Keratinocyte (primary cell): ENCODE results near the gene ELL. TPM values are rescaled to one million over a fixed set of nuclear protein-coding genes. Genes with fewer than 3 reads are reported as not detected.

Experiments used
- DNase-seq: peaks from one replicate; pipeline ENCODE4 v3.0.0-alpha.2; 2011; ENCODE audit warnings: low read depth, missing footprints, low spot score
- FAIRE-seq: peaks from 2 replicates; lab custom pipeline; 2011; peaks lifted over from hg19 to GRCh38; lab: Jason Lieb, UNC
- H2AFZ ChIP-seq: 2 replicates; pipeline ENCODE4 v1.6.0; 2012; ENCODE audit warnings: low read length, control low read depth, inconsistent platforms; ENCODE audit not compliant: control insufficient read depth
- H3K27ac ChIP-seq: 2 replicates; pipeline ENCODE4 v1.5.1; 2011; ENCODE audit warnings: low read length; ENCODE audit not compliant: control insufficient read depth, insufficient read depth
- H3K27me3 ChIP-seq: 3 replicates; pipeline ENCODE4 v1.6.0; 2011; ENCODE audit warnings: low read length; ENCODE audit not compliant: control insufficient read depth, insufficient read depth; ENCODE audit errors: extremely low read depth
- H3K36me3 ChIP-seq, 2 experiments: 2 replicates in 1 of 2; 3 replicates in 1 of 2; pipeline ENCODE4 v1.5.1; 2011; ENCODE audit warnings: low read length in 2 of 2, mild to moderate bottlenecking in 1 of 2; ENCODE audit not compliant: control insufficient read depth in 2 of 2, insufficient read depth in 2 of 2; ENCODE audit errors: extremely low read depth in 1 of 2
- H3K4me1 ChIP-seq: 3 replicates; pipeline ENCODE4 v1.5.1; 2011; ENCODE audit warnings: low read length; ENCODE audit not compliant: control insufficient read depth, insufficient read depth; ENCODE audit errors: extremely low read depth
- H3K4me2 ChIP-seq: 3 replicates; pipeline ENCODE4 v1.6.0; 2011; ENCODE audit warnings: low read depth, low read length; ENCODE audit not compliant: control insufficient read depth, insufficient read depth; ENCODE audit errors: extremely low read depth
- H3K4me3 ChIP-seq, 3 experiments: fragments of 200-600 bp in 1 of 3; sonication (generic) in 1 of 3; 2 replicates in 2 of 3; 3 replicates in 1 of 3; pipeline ENCODE4 v1.5.1; 2011 to 2016; ENCODE audit warnings: low read length in 3 of 3, mild to moderate bottlenecking in 3 of 3, control low read depth in 2 of 3, inconsistent platforms in 1 of 3, low read depth in 1 of 3, mixed read lengths in 1 of 3, mixed run types in 1 of 3, moderate library complexity in 1 of 3; ENCODE audit not compliant: control insufficient read depth in 2 of 3, insufficient read depth in 2 of 3; ENCODE audit errors: extremely low read depth in 1 of 3
- H3K79me2 ChIP-seq: 2 replicates; pipeline ENCODE4 v1.6.0; 2012; ENCODE audit warnings: low read length; ENCODE audit not compliant: control insufficient read depth, insufficient read depth
- H3K9ac ChIP-seq: 3 replicates; pipeline ENCODE4 v1.6.0; 2011; ENCODE audit warnings: low read length; ENCODE audit not compliant: control insufficient read depth, insufficient read depth; ENCODE audit errors: extremely low read depth
- H3K9me1 ChIP-seq: 3 replicates; pipeline ENCODE4 v1.6.0; 2011; ENCODE audit warnings: low read length; ENCODE audit not compliant: control insufficient read depth, insufficient read depth; ENCODE audit errors: extremely low read depth
- H3K9me3 ChIP-seq: 2 replicates; pipeline ENCODE4 v1.5.1; 2012; ENCODE audit warnings: low read depth, low read length; ENCODE audit not compliant: control insufficient read depth
- H4K20me1 ChIP-seq: 3 replicates; pipeline ENCODE4 v1.6.0; 2011; ENCODE audit warnings: low read length; ENCODE audit not compliant: control insufficient read depth, insufficient read depth; ENCODE audit errors: extremely low read depth
- EZH2 ChIP-seq: IDR thresholded peaks from one replicate; pipeline ENCODE4 v1.6.1; 2012; ENCODE audit warnings: inconsistent platforms, mild to moderate bottlenecking, low read length, moderate library complexity
- dilution Hi-C: fragments of 300-500 bp; cut with MboI; formaldehyde crosslinking; loops from one replicate; pipeline ENCODE4 v1.7.0; 2020; ENCODE audit warnings: low sequenced_read_pairs; ENCODE audit not compliant: extremely low pct_ligation_motif_present
- polyA plus RNA-seq, 5 experiments: library from polyadenylated mRNA; depleted of rRNA in 3 of 5; stranded (reverse) in 3 of 5; stranded (forward) in 1 of 5; unstranded in 1 of 5; fragments of >200 nt; gene quantifications; 1 replicate in 1 of 5; 2 replicates in 3 of 5; 3 replicates in 1 of 5; pipeline versions ENCODE4 v1.2.1 to v1.2.3, GENCODE V29; 2011 to 2012; ENCODE audit warnings: missing spikeins in 2 of 5, low read depth in 1 of 5, low replicate concordance in 1 of 5
- TF ChIP-seq, protein P1 (sequence below), 3 experiments: IDR thresholded peaks in 1 of 3; conservative IDR thresholded peaks in 1 of 3; optimal IDR thresholded peaks in 1 of 3; 2 replicates in 2 of 3; 3 replicates in 1 of 3; pipeline versions ENCODE3 to v1.5.1; 2011; ENCODE audit warnings: low read length in 3 of 3, mild to moderate bottlenecking in 3 of 3, moderate library complexity in 2 of 3, control low read depth in 1 of 3, inconsistent platforms in 1 of 3; ENCODE audit not compliant: insufficient read depth in 2 of 3; ENCODE audit errors: extremely low read depth in 1 of 3

The ELL gene
- polyA plus RNA-seq, 1 donor (not counting 4 experiments of a cell fraction or from before 2014, with no cell fraction given), result 4.4 TPM

DNA sequence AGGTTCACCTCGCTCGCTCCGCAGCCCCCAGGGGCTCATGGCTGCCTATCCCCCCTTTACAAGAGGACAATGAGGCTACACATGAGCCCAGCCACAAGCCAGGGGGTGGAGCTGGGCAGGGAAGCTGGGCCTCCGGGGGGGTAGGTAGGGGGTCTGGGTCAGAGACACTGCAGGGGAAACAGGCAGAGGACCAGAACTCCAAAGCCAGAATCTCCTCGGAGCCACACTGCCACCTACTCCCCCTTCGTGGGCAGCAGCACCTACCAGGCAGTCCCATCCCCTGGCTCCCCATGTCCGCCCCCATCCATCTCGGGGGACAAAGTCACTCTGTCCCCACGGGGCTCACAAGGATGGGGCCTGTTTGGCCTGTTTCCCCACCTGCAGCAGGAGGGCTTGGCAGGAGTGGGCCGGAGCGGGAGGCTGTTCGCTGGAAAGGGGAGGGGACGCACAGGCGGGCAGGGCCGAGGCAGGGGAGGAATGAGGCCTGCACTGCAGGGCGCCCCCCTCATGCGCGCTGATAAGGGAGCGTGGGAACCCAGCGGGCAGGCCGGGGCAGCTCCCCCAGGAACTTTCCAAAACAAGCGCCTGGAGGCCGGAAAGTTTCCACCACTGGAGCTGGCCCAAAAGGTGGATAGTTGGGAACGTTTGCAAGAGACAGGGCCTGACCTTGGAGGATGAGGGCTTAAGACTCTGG, 83.4 kb downstream of the ELL start:
- Histone ChIP-seq H3K36me3 (peaks cover 0 to 12% of the 10 kb centered on the region in 2 experiments), H3K4me3 (peak overlapping the region; percentile 34 to 43 (median 42)), H2AFZ (no peak overlapping the region), H3K4me1 (peaks cover 30% of the 10 kb centered on the region), H3K27me3 (no peaks in the 10 kb centered on the region), H3K79me2 (no peaks in the 10 kb centered on the region), H4K20me1 (no peaks in the 10 kb centered on the region), H3K27ac (no peak overlapping the region), H3K4me2 (peak overlapping the region; percentile 70), H3K9me1 (peaks cover 12% of the 10 kb centered on the region), H3K9me3 (no peaks in the 10 kb centered on the region), H3K9ac (peak overlapping the region; percentile 37)
- DNase-seq (no peak), FAIRE-seq (no peak)
- dilution Hi-C loops, result no loop called here
- no peak for TF ChIP-seq EZH2
- TF ChIP-seq, protein P1, sequence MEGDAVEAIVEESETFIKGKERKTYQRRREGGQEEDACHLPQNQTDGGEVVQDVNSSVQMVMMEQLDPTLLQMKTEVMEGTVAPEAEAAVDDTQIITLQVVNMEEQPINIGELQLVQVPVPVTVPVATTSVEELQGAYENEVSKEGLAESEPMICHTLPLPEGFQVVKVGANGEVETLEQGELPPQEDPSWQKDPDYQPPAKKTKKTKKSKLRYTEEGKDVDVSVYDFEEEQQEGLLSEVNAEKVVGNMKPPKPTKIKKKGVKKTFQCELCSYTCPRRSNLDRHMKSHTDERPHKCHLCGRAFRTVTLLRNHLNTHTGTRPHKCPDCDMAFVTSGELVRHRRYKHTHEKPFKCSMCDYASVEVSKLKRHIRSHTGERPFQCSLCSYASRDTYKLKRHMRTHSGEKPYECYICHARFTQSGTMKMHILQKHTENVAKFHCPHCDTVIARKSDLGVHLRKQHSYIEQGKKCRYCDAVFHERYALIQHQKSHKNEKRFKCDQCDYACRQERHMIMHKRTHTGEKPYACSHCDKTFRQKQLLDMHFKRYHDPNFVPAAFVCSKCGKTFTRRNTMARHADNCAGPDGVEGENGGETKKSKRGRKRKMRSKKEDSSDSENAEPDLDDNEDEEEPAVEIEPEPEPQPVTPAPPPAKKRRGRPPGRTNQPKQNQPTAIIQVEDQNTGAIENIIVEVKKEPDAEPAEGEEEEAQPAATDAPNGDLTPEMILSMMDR (optimal IDR thresholded peaks at IDR 0.05 in 1 of 3, IDR thresholded peaks at IDR 0.05 in 1 of 3, conservative IDR thresholded peaks at IDR 0.05 in 1 of 3; ENCODE audit: extremely low read depth in 1 of 3, insufficient read depth in 2 of 3, low read length in 3 of 3), result peak in 1 of 3 experiments; percentile 39

GRCh38 chr19:18437491-18438330, 84.2 kb downstream of the ELL start, which contains the start of gene ISYNA1:
Gene ISYNA1, minus strand, starts transcription at chr19:18438133. Its CDS starts 154 bp downstream, at chr19:18437979.
- Histone ChIP-seq H2AFZ (no peak within 1 kb of the TSS), H3K9me3 (no peaks in the 10 kb centered on the region), H3K79me2 (no peaks in the 10 kb centered on the region), H3K27me3 (no peaks in the 10 kb centered on the region), H4K20me1 (no peaks in the 10 kb centered on the region), H3K27ac (peak within 1 kb of the TSS; percentile 37), H3K4me3 (peak within 1 kb of the TSS; percentile 34 to 57 (median 43)), H3K4me2 (peak within 1 kb of the TSS; percentile 80), H3K9me1 (peaks cover 12% of the 10 kb centered on the region), H3K4me1 (peaks cover 30% of the 10 kb centered on the region), H3K9ac (peak within 1 kb of the TSS; percentile 47), H3K36me3 (peaks cover 0 to 7% of the 10 kb centered on the region in 2 experiments)
- dilution Hi-C loops, result no loop called here
- DNase-seq (no peak), FAIRE-seq (no peak)
- TF ChIP-seq, protein P1 (optimal IDR thresholded peaks at IDR 0.05 in 1 of 3, IDR thresholded peaks at IDR 0.05 in 1 of 3, conservative IDR thresholded peaks at IDR 0.05 in 1 of 3; ENCODE audit: extremely low read depth in 1 of 3, insufficient read depth in 2 of 3, low read length in 3 of 3), result no peak
